ENCODE results near the gene CYP2U1.

Gene CYP2U1

DNA sequence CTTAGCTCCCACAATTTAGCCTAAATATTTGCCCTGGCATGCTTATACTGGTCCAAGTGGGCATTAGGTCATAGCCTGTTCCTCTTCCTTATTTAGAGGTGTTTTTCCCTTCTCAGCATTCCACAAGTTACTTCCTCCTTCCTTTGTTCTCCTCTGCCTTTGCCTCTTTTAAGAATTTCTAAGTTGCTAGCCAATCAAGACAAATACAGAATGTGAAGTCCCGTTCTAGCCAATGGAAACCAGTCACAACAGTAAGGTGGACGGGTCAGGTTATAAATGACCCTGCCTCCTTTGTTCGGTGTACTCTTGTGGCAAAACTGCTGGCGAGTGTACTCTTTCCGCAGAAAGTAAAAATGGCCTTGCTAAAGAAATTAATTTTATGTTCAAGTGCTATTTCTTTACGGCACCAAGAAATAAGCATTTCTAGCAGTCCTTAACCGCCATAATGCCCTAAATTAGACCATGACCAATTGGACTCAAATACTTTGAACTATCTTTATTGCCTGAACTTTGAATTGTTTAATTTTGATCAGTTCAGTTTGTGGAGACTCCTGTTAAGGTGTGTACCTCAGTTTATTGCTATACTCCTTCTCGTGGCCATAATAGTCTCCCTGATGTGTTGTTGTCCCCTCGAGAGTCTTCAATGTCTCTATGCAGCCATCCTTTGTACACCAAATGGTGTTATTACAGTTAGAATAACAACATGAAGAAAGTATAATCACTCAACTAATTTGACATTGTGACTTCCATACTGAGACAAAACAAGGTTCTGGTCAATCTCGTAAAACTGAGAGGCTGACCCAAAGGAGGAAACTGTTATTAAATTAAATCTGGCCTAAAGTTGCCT lies 56.8 kb downstream of the CYP2U1 start:
- no peak for DNase-seq (ENCODE audit: low spot score)

GRCh38 chr4:107988763-107989035 lies 57.4 kb downstream of the CYP2U1 start:
- DNase-seq (ENCODE audit: low spot score): no peak

DNA sequence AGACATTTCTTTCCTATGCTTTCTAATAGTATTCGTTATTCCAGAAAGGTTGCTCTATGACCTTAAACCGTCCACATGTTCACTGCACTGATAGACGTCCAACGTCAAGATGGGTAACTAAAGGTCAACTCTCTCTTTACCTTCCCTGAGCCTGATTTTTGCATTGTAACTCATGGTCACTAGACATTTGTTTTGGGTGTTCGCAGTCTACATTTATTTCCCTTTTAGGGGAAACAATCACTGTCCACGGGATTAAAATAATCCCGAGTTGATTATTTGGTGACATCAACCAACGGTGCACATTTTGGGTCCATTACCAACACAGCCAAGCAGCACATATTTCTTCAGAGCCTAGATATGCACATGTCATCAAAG lies 57.8 kb downstream of the CYP2U1 start:
- DNase-seq (ENCODE audit: low spot score): no peak

DNA sequence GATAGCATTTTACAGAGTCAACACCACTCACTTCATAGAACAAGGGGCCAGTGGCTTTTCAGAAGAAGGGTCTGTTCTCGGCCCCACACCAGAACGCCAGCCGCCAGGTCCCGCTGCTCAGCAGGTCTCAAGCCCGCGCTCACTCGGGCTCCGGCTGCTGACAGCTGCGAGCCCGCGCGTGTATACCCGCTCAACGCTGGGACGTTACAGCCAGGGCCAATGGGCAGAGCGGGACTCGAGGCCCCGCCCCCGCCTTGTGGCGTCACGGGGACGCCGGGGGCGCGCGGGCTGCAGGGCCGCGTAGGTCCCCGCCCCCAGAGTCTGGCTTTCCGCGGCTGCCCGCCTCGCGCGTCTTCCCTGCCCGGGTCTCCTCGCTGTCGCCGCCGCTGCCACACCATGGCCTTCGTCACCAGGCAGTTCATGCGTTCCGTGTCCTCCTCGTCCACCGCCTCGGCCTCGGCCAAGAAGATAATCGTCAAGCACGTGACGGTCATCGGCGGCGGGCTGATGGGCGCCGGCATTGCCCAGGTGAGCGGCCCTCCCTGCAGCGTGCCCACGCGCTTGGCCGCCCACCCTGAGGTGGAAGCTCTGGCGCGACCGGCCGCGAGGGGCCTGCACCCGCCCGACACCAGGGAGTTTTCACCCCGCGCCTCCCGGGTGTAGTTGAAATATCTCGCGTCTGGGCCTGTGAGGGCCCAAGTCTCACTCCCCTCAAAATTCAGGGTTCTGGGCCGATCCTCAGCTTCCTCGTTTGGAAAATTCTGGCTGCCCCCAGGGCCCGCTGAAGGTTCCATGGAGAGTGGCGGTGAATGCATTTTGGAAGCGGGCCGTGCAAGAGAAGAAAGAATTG lies 58.4 kb downstream of the CYP2U1 start, which contains the start of gene HADH:
Gene HADH, plus strand, starts transcription at position 353 of the 850 bp plus-strand sequence. Its CDS starts 44 bp downstream, at position 397.
- DNase-seq (ENCODE audit: low spot score): peak; percentile 96

DNA sequence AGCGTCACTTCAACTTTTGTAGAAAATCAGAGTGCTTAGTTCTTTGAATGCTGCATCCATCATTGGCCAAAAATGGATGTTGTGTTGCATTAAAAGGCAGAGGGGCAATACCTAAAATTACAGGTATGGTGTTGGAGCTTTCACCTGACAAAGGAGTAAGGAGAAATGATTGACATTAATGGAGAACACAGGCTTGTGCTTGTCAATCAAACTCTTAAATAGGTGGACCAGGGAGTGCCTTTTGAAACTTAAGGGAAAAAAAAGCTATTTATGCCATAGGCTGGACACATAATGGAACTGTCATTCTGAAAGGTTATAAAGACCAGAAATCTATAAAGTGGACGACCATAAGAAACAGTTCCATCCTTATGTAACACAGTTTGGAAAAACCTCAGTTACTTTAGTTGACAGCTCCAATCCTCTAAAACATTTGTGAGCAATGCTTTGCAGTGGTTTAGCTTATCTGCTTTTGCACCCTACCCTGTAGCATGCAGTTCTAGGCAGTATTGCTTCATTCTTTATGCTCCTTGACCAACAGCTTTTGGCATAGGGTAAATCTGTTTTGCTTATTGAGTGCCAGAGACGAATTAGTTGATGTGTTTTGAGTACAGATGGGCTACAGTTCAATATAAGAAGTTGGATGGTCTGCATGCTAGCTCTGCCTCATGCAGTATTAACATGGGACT lies 60.7 kb downstream of the CYP2U1 start:
- DNase-seq (ENCODE audit: low spot score): no peak

- no peak for DNase-seq (ENCODE audit: low spot score)
Observed at GRCh38 chr4:107993969-107994368, 62.6 kb downstream of the CYP2U1 start.

- DNase-seq (ENCODE audit: low spot score): no peak
Observed at GRCh38 chr4:107994894-107995293, 63.5 kb downstream of the CYP2U1 start.

- DNase-seq (ENCODE audit: low spot score): no peak
Observed at GRCh38 chr4:107996949-107997788, 65.8 kb downstream of the CYP2U1 start.

GRCh38 chr4:107997794-107998193 lies 66.4 kb downstream of the CYP2U1 start:
- DNase-seq (ENCODE audit: low spot score): no peak

GRCh38 chr4:107999932-108000539 lies 68.7 kb downstream of the CYP2U1 start:
- no peak for DNase-seq (ENCODE audit: low spot score)

- no peak for DNase-seq (ENCODE audit: low spot score)
Observed at GRCh38 chr4:108001540-108002135, 70.3 kb downstream of the CYP2U1 start.

Data from globus pallidus (tissue), 1 donor.